HTERT RPE-1 (cell line): ENCODE measurements around the gene CLIC4.

ENCODE experiments used
- in situ Hi-C: fragments of 300-500 bp; cut with MboI; formaldehyde crosslinking; loops from 4 replicates; pipeline ENCODE4 v1.14.3; 2020; ENCODE audit warnings: low sequenced_read_pairs

Gene CLIC4

DNA sequence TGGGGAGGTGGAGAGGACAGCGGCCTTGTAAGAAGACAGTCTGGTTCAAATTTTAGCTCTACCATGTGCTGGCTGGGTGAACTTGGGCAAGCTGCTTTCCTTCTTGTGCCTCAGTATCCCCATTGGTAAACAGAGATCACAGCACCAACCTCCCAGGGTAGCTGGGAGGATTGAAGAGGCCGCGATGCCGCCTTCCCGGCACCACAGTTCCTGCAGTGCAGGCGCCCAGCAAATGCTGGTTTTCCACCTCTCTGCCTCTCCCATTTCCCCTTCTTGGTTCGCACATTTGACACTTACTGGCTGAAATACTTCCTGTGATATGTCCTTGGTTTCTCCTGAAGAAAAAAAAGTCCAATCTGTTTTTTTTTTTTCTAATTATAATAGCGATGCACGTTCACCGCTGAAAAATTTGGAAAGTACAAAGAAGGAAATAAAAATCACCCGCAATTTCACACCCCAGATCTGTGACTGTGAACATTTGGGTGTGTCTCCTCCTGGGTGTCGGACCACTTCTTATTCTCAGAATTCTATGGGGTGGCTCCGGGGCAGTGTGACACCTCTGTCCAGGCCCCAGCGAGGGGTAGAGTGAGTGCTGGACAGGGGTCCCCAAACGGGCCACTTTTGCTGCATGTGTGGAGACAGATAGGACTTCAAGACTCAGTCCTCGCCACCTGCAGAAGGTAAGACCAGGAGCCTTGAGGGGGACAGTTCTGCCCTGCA, 111.7 kb downstream of the CLIC4 start:
- in situ Hi-C loops = no loop called here

DNA sequence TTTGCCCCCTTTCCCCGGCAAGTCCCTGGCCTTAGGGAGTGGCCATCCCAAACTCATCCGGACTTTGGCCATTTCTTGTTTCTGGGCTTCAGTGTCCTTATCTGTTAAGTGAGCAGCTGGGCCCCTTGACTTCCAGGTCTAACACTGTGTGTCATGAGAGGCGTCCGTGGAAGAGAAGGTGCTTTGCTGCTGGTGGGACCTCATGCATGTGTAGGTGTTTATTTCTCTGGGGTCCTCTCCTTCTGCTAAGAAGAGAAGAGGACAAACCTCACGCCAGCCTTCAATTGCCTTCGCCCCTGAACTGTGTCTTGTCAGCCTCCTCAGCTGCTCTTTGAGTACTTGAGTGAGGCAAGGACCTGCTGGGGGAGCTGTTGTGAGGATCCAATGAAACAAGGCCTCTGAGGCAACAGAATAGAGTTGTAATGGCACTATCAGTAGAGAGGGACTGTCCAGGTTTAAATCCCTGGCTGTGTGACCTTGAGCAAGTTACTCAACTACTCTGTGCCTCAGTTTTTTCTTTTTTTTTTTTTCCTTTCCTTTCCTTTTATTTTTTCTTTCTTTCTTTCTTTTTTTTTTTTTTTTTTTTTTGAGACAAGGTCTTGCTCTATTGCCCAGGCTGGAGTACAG, 112.4 kb downstream of the CLIC4 start:
- in situ Hi-C loops = no loop called here

DNA sequence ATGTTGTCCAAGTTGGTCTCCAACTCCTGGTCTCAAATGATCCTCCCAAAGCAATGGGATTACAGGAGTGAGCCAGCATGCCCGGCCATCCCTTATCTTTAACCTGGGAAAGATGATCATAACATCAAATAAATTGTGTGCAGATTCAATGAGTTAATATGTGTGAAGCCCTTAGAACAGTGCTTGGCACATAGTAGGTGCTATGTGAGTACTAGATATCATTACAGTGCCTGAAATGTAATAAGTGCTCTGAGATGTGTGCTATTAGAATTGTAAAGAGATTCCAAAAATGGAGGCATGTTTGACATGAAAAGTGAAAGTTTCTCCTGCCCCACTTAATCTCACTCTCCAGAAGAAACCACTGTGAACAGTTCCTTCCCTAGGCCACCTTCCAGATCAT, 113.0 kb downstream of the CLIC4 start:
- in situ Hi-C loops = no loop called here

DNA sequence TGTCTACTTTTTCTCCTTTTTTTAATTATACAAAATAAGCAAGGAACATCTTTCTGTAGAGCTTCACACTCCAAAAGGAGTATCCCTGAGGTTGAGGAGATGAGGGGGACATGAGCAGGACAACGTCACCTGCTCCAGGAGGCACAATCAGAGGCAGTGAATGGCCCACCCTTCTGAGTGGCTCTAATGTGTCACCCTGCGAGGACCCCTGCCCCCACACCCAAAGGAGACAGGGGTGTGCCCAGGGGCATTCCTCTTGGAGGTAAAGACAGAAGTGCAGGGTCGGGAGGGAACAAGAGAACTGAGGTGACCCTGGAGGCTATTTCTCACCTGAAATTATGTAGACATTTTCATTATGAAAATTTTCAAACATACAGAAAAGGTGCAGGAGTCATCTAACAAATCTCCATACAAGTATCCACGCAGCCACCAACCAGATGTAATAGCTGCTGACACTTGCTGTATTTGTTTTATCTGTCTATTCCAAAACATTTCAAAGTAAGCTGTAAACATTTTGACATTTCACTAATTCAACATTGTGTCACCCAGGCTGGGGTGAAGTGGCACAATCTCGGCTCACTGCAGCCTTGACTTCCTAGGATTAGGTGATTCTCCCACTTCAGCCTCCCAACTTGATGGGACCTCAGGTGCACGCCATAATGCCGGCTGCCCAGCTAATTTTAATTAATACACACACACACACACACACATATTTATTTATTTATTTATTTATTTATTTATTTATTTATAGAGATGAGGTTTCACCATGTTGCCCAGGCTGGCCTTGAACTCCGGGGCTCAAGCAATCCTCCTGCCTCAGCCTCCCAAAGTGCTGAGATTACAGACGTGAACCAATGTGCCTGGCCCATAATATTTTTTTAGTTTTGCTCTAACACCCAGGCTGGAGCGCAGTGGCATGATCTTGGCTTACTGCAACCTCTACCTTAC, 114.1 kb downstream of the CLIC4 start:
- in situ Hi-C loops = no loop called here

DNA sequence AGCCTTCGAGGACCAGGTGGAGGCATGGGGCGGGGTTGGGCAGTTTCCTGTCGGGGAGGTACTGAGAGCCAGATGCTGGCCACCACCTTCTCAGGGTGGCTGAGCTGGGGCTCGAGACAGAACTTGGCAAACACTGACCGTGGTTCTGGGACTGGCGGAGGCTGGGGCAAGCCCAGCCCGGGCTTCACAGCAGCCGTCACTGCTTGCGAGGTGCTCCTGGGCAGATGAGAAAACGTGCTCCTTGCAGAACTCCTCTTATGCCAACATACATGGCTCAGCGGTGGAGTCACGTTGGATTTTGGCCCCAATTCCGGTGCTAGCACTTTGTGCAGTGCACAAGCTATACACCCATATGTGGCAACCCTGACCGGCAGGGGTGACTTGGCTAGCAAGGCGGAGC, 115.6 kb downstream of the CLIC4 start:
- in situ Hi-C loops = no loop called here

DNA sequence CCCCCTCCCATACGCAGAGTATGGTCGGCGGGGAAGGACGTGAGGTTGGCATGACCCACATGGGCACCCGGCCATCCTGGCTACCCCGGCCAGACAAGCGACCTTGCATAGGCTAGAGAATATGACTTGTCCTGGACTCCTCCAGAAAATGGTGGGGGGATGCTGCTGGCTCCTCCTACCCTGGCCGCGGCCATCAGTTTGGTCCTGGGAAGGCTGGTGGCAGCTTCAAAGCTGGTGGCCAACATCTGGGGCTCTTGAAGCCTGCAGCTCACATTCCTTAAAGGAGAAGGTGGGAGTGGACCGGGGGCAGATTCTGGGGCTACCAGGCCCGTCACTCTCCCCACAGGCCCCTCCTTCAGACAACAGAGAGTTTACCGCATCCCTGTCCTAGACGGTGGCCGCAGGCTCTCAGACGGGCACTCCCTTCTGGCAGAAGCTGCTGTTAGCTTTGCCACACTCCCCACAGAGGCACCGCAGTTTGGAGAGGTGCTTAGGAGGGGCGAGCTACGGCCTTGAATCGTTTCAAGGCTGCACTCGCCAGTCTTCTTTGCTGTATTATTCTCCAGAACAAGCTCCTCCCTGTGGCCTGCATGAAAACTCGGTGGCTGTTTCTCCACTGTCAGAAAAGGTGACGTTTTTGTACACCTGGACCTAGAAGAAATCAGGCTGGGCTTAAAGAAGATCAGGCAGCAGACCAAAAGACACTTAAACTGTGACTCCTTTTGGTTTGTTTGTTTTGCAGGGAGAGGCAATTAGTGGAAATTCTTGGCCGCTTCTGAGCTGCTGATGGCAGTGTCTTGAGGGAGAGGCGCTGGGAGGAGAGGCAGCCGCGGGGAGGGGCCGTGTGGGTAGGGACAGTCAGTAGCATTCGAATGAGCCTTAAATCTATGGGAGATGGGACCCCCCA, 116.8 kb downstream of the CLIC4 start:
- in situ Hi-C loops = no loop called here

DNA sequence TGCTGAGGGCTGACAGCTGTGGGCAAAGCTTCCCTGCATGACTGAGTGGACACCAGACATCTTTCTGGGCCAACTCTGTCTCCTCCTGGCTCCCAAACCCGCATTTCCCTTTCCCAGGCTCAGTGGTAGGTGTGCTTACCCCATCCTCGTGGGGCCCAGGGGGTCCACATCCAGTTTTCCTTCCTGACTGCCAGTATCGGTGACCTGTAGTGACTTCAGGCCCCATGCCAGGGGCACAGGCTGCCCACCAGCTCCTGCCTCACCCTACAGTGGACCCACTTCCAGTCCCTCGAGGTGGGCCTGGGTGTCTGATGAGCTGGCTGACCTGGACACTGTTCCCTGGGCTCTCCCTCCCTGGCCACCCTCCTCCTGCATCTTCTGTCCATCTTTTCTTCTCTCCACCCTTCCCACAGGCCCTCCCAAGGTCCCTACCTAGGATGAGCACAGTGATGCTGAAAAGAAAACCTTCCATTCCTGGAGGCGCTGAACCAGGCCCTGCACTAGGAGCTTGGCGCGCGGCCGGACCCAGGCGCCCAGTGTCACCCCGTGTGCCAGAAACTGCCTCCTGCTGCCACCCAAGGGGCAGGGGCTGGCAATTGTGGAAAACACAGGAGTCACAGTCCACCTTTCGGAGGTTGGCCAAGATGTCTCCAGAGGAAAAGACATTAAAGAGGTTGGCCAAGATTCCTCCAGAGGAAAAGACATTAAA, 117.7 kb downstream of the CLIC4 start:
- in situ Hi-C loops = no loop called here

DNA sequence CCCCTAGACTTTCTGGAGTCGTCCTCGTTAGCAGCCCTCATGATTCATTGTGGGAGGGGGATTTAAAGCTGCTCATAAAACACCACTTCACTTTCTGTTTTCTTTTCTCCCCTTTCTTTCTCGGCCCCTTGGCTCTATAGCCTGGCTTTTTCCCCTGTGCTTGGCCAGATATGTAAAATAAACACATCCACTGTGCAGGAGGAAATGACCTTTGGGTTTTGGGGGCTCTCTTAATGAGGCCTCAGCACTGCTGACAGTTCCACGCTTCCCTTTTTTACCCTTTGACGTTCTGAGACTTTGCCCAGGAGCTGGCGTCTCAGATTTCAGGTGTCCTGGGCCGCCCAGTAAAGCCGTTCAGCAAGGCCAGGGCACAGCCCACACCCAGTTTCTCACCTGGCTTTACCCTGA, 119.1 kb downstream of the CLIC4 start:
- in situ Hi-C loops = no loop called here

DNA sequence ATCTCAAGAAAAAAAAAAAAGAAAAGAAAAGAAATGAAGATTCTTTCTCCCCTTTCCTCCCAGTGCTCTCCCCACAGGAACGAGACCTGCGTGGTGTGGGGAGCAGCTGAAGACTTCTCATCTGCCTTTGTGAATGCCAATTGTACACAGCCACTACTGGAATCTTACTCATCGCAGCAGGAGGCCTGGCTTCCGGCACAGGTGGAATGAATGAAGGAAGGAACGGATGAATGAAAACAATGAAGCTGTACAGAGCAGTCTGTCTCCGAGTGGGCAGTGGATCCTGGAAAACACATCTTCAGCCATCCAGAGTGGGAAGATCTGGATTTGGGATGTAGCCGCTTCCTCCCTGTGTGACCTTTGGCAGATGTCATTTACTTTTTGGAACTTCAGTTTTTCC, 119.9 kb downstream of the CLIC4 start:
- in situ Hi-C loops = no loop called here

DNA sequence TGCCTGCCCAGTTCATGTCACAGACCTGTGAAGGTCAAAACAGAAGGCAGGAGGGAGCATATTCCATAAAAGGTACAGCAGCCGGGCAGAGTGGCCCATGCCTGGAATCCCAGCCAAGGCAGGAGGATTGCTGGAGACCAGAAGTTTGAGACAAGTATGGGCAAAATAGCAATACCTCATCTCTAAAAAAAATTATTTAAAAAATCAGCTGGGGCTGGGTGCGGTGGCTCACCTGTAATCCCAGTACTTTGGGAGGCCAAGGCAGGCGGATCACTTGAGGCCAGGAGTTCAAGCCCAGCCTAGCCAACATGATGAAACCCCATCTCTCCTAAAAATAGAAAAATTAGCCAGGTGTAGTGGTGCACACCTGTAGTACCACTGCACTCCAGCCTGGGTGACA, 120.3 kb downstream of the CLIC4 start:
- in situ Hi-C loops = no loop called here

DNA sequence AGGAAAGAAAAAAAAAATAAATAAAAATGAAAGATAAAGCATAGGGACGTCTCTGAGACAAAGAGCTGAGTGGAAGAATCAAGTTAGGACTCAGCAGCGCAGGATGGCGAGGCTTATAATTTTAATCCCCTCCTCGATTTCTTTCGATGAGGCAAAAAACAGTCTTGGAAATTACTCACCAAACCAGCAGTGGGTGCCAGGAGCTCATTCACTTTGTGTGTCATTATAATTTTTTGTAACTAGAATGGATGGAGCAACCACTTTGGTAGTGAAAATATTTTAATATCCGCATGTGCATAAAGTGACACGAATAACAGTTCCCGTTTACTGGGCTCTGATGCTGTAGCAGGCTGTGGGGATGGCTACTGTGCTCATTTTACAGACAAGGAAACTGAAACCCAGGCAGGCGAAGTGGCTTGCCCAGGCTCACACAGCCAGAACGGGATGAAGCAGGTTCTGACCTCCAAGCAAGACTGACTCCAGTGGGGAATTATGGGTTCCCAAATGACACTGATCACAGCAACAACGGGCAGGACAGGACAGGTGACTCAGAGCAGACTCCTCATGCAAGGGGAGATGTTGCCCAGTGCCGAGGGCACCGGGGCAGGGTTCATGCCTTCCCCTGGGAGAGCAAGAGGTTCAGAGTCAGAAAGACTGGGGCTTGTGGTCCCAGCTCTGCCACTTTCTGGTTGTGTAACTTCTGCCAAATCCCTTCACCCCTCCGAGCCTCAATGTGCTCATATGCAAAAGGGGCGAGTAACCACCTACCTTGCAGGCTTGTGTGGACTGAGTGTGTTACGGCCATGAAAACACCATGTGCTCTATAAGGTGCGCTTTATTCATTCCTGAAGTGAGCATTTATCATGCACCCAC, 121.2 kb downstream of the CLIC4 start:
- in situ Hi-C loops = no loop called here

DNA sequence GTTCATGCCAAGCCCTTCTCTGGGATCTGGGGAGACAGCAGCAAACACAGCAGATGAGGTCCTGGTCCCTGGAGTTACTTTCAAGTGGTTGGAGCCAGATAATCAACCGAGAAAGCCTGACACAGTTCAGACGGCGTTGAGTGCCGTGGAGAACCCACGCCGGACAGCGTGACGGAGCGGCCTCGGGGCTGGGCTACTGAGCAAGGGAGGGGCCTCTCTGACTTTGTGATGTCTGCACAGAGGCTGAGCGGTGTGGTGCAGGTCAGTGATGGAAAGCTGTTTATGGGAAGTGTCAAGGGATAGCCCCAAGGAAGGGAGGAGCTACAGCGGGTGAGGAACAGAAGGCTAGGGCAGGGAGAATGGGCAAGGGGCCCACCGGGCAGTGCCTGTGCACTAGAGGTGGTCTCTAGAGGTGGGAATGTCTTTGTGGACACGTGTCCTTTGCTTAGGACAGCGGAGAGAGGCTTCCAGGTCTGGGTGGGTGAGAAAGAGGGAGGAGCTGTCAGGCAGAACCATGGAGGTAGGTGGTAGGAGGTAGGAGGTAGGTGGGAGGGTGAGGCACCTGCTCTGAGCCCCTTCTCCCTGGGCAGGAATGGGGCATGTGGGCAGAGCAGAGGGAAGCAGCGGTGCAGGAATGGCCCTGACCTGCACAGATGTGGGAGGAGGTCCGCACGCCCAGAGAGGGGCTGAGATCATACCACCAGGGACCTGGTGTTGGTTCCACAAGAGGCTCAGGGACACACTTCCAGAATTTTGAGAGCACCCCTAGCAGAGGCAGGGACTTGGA, 122.0 kb downstream of the CLIC4 start:
- in situ Hi-C loops = no loop called here

DNA sequence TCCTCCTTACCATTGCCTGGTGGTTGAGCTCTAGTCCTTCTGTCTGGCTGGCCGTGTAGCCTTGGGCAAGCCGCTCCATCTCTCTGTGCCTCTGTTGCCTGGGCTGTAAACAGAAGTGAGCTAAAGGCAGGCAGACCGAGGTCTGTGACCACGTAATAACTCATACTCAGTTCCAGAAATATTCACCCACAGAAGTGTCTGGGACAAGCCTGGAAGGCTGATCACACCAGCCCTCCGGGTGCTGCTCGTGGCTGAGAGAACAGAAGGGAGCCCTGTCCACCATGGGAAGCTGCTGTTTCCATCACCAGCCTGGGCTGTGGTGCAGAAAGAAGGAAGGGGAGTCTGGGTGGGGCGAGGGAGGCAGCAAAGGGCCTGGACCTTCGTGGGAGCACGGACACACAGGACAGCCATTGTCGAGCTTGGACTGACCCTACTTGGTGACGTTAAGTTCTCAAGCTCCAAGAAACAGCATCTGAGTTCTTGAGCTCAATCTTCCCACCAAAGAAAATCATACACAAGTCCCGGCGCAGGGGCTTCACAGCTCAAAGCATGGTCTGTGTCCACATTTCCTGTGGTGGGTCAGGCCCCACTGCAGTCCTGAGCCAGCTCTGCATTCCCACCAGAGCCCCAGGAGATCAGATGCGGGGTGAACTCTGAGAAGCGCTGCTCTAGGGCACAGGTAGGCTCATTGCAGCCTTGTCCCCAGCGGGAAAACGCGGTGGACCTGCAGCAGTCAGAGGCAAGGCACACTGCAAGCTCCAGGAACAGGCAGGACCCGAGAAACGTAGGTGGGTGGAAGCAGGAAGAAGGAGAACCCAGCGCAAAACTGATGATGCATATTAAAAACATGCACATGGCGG, 123.0 kb downstream of the CLIC4 start:
- in situ Hi-C loops = no loop called here

DNA sequence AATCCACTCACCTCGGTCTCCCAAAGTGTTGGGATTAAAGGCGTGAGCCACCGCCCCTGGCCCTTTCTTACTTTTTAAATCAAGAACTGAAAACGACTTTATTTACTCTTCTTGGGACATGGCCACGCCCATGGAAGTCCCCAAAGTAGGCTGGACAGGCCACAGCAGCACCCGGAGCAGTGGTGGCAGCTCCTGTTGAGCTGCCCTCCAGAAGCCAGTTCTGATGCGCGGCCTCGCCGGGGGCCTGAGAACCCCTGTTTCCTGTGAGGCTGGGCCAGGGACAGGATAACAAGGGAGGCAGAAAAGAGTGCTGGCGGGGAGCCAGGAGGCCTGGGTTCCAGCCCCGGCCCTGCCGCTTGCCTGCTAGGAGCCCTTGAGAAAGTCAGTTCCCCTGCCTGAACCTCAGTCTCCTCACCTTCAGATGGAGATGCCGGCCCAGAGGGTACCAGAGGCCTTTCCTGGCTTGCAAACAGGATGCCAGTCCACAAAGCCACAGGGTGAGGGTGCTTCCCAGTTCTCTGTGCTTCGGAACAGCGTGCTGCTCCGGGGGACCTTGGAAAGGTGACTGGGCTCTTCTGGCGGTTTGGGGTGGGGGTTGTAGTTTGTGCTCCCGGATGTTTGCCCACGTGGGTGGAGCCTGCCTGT, 125.4 kb downstream of the CLIC4 start:
- in situ Hi-C loops = no loop called here

DNA sequence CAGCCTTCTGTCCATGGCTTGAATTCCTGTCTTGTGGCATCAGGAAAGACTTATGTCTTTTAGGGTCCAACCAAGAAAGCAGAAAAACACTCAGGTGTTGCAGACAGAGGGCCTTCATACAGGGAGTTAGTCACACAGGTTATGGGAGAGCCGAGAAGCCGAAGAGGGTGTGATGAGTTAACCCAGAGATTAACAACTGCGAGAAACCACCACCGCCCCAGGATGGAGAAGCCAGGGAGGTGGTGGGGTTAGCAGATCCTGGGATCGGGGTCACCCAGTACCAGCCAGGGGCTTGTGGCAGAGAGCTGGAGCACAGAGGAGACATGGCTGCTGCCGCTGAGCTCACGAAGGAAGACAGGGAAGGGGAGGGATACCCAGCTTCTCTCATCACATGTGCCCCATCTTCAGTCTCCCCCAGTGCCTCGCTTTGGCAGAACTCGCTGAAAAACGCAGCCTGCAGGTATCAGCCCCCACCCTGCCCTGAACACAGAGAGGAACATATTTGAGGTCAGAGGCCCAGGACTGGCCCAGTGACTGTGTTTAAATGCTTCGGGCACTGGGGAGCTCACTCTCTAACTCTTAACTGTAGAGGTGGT, 126.2 kb downstream of the CLIC4 start:
- in situ Hi-C loops = no loop called here

DNA sequence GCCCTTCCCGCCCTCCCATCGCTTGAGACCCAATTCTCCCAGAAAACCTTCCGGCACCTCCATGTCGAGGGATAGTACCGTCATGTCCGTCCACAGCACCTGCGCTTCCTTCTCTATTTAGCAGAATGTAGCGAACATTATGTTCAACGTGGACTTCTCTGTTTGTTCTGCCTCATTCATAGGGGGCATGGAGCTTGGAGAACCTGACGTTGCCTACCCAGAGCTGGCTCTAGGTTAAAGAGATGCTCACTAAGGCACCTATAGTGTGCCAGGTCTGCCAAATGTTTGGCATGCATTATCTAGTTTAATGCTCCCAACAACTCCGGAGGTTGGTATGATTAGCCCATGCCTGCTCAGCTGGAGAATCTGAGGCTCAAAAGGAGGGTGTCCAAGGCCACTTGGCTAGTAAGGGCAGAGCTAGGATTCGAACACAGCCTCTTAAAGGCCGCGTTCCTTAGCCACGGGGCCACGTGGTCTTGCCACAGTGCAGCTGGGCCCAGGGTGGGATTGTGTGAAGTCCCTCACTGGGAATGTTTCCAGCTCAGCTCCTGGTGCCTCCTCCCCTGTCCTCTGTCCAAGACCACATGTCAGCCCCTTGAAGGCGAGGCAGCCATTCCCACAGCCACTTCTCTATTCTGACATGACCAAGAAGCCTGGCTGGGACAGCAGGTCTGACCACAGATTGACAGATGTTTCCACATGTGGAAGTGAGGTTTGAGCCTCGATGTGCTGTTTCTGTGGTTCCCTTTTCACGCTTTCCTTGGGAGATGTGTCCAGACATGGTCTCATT, 127.0 kb downstream of the CLIC4 start:
- in situ Hi-C loops = no loop called here
